Skeletal muscle satellite cell (primary cell): ENCODE results near the gene PKHD1.
"Not testable (repeated sequence)": the region's sequence is repeated elsewhere in the genome, so short reads cannot be mapped to it uniquely, and the experiment has no call there.

Source experiments
- H3K27me3 ChIP-seq: 2 replicates; pipeline ENCODE4 v1.7.0; 2013; ENCODE audit warnings: low read length; ENCODE audit not compliant: control insufficient read depth, insufficient read depth
- H3K36me3 ChIP-seq: 2 replicates; pipeline ENCODE4 v1.7.0; 2013; ENCODE audit warnings: mild to moderate bottlenecking, control low read depth, low read length; ENCODE audit not compliant: insufficient read depth
- H3K4me1 ChIP-seq: 2 replicates; pipeline ENCODE4 v1.7.0; 2013; ENCODE audit warnings: low read length; ENCODE audit not compliant: control insufficient read depth, insufficient read depth
- H3K4me2 ChIP-seq: 2 replicates; pipeline ENCODE4 v1.7.0; 2013; ENCODE audit warnings: mild to moderate bottlenecking, low read length
- H3K4me3 ChIP-seq: 2 replicates; pipeline ENCODE4 v1.7.0; 2013; ENCODE audit warnings: low read length
- H3K9ac ChIP-seq: 2 replicates; pipeline ENCODE4 v1.7.0; 2013; ENCODE audit warnings: mild to moderate bottlenecking, low read depth, low read length, moderate library complexity
- H3K9me3 ChIP-seq: replicated peaks from 2 replicates; pipeline ENCODE4 v1.7.0; 2013; ENCODE audit warnings: mild to moderate bottlenecking, control low read depth, low read length

The PKHD1 gene

GRCh38 chr6:51939695-51940094 is 147.7 kb downstream of the PKHD1 start:
- not testable (repeated sequence) for H3K4me1 ChIP-seq, H3K4me3 ChIP-seq, H3K4me2 ChIP-seq, H3K9me3 ChIP-seq, H3K27me3 ChIP-seq, H3K9ac ChIP-seq, H3K36me3 ChIP-seq

GRCh38 chr6:51936531-51937290 is 150.7 kb downstream of the PKHD1 start:
- H3K27me3 ChIP-seq = no peaks in the 10 kb centered on the region
- no peaks in the 10 kb centered on the region for H3K4me1 ChIP-seq
- no peak overlapping the region for H3K4me2 ChIP-seq
- H3K36me3 ChIP-seq = no peaks in the 10 kb centered on the region
- H3K4me3 ChIP-seq = no peak overlapping the region
- no peaks in the 10 kb centered on the region for H3K9me3 ChIP-seq
- H3K9ac ChIP-seq = no peak overlapping the region

- no peaks in the 10 kb centered on the region for H3K27me3 ChIP-seq
- no peaks in the 10 kb centered on the region for H3K9me3 ChIP-seq
- H3K9ac ChIP-seq = no peak overlapping the region
- no peaks in the 10 kb centered on the region for H3K36me3 ChIP-seq
- H3K4me1 ChIP-seq = no peaks in the 10 kb centered on the region
- no peak overlapping the region for H3K4me3 ChIP-seq
- H3K4me2 ChIP-seq = no peak overlapping the region
These were observed 153.3 kb downstream of the PKHD1 start for GRCh38 chr6:51934098-51934497.

DNA sequence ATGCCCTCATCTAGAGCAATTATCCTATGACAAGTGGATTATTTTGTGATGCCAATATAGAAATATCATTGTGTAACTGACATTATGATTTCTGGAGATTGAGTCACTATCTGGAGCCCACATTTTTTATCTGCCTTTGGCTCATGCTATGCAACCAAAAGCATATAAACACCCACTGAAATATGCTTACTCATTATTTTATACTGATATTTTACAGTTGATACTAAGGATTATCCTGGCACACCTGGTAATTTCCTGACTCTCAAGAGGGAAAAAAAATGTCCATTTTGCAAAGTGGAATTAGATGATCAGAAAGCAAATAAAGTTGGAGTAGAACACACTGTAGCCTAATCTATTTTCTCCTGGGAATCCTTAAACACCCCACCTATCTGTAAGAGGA is 154.5 kb downstream of the PKHD1 start:
- Histone ChIP-seq H3K9ac (no peak overlapping the region), H3K9me3 (no peaks in the 10 kb centered on the region), H3K4me1 (no peaks in the 10 kb centered on the region), H3K36me3 (no peaks in the 10 kb centered on the region), H3K4me2 (no peak overlapping the region), H3K4me3 (no peak overlapping the region), H3K27me3 (no peaks in the 10 kb centered on the region)

- Histone ChIP-seq H3K4me3 (no peak overlapping the region), H3K4me2 (no peak overlapping the region), H3K4me1 (no peaks in the 10 kb centered on the region), H3K27me3 (no peaks in the 10 kb centered on the region), H3K9me3 (no peaks in the 10 kb centered on the region), H3K36me3 (no peaks in the 10 kb centered on the region), H3K9ac (no peak overlapping the region)
These were observed 156.8 kb downstream of the PKHD1 start for GRCh38 chr6:51930602-51931001.

DNA sequence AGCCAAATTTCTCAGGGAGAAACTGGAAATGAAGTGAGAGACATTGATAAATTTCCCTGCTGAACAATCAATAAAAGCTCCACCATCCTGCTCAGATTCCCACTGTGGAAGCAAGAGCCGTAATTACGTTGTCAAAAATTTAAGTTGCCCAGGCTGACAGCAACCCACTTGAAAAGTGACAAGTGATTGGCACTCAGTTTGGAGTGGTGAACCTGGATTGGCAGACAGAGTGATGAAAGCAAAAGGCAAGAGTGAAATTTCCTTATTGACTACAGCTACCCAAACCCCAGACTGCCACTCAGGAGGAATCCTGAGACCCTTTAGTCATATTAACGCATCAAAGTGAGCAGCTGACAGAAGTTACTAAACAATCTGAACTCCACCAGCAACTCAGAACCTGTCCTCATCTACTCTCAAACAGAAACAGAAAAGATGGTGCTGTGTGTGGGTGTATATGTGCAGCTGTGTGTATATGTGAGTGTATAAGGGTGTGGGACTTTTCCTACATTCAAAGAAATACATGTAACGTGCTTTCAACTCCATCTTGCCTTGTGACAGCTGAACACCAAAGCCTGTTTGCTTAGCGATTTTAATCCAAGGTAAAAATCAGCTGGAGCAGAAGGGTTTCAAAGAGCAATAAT is 157.4 kb downstream of the PKHD1 start:
- Histone ChIP-seq H3K36me3 (no peaks in the 10 kb centered on the region), H3K9ac (no peak overlapping the region), H3K4me2 (no peak overlapping the region), H3K4me1 (no peaks in the 10 kb centered on the region), H3K27me3 (no peaks in the 10 kb centered on the region), H3K9me3 (no peaks in the 10 kb centered on the region), H3K4me3 (no peak overlapping the region)

DNA sequence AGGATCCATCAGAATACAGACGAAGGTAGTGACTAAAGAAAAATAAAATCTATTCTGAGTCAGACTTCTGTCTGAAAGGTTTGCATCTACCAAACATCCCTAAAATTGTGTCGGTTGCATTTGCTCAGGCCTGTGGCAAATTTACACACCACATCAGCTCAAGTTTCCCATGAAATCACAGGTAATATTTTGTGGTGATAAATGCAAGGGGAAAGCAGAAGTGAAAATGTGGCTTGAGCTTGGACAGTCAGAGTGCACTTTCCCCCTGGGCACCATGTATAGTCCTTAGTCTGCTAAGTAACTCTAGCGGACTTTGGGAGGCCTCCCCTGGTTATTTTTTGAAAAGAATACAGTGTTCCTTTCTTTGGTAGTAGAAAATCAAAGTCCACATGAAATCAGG is 159.1 kb downstream of the PKHD1 start:
- Histone ChIP-seq H3K9ac (no peak overlapping the region), H3K4me2 (no peak overlapping the region), H3K27me3 (no peaks in the 10 kb centered on the region), H3K9me3 (no peaks in the 10 kb centered on the region), H3K4me1 (no peaks in the 10 kb centered on the region), H3K4me3 (no peak overlapping the region), H3K36me3 (no peaks in the 10 kb centered on the region)

GRCh38 chr6:51927450-51927849 is 160.0 kb downstream of the PKHD1 start:
- no peaks in the 10 kb centered on the region for H3K4me1 ChIP-seq
- H3K4me2 ChIP-seq = no peak overlapping the region
- H3K36me3 ChIP-seq = no peaks in the 10 kb centered on the region
- no peaks in the 10 kb centered on the region for H3K9me3 ChIP-seq
- no peak overlapping the region for H3K4me3 ChIP-seq
- no peaks in the 10 kb centered on the region for H3K27me3 ChIP-seq
- H3K9ac ChIP-seq = no peak overlapping the region

- Histone ChIP-seq H3K27me3 (no peaks in the 10 kb centered on the region), H3K9me3 (no peaks in the 10 kb centered on the region), H3K4me2 (no peak overlapping the region), H3K4me1 (no peaks in the 10 kb centered on the region), H3K4me3 (no peak overlapping the region), H3K9ac (no peak overlapping the region), H3K36me3 (no peaks in the 10 kb centered on the region)
These were observed 161.3 kb downstream of the PKHD1 start for GRCh38 chr6:51926125-51926524.

- H3K4me3 ChIP-seq, H3K9me3 ChIP-seq, H3K4me2 ChIP-seq, H3K27me3 ChIP-seq, H3K9ac ChIP-seq, H3K36me3 ChIP-seq, H3K4me1 ChIP-seq: not testable (repeated sequence)
These were observed 164.9 kb downstream of the PKHD1 start for GRCh38 chr6:51922479-51922878.

- not testable (repeated sequence) for H3K4me1 ChIP-seq, H3K4me3 ChIP-seq, H3K9ac ChIP-seq, H3K27me3 ChIP-seq, H3K4me2 ChIP-seq, H3K36me3 ChIP-seq, H3K9me3 ChIP-seq
These were observed 169.1 kb downstream of the PKHD1 start for GRCh38 chr6:51918347-51918746.

DNA sequence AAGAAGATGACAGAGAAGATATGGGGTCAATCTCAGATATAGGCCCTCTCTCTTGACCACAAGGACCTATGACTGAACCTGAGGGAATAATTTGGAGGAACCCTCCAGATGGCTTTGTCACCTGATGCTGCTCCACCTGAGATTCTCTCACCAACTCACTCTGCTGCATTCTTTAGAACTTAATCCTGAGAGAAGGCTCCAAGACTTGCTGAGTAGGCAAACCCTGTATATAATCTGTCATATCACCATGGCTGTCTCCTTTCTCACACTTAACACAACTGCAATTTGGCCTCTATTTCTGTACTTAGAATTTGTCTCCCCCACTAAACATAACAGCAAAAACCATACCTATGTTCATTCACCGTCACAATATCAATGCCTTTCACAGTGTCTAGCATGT is 172.3 kb downstream of the PKHD1 start:
- Histone ChIP-seq H3K27me3 (no peaks in the 10 kb centered on the region), H3K4me3 (no peak overlapping the region), H3K4me2 (no peak overlapping the region), H3K4me1 (no peaks in the 10 kb centered on the region), H3K36me3 (no peaks in the 10 kb centered on the region), H3K9ac (no peak overlapping the region), H3K9me3 (no peaks in the 10 kb centered on the region)
